Measurements from ENCODE around the gene ZNF512B. TPM values are rescaled to one million over a fixed set of nuclear protein-coding genes. Genes with fewer than 3 reads are reported as not detected.

Gene ZNF512B
- total RNA-seq, 1 experiment from 2014 or later: 16.8 TPM

GRCh38 chr20:63947638-63948456 is 21.9 kb downstream of the ZNF512B start:
- DNase-seq (ENCODE audit: low spot score): no peak

GRCh38 chr20:63946986-63947637 is 22.6 kb downstream of the ZNF512B start:
- DNase-seq (ENCODE audit: low spot score): no peak

- no peak for DNase-seq (ENCODE audit: low spot score)
These were observed 23.5 kb downstream of the ZNF512B start for GRCh38 chr20:63945921-63946920.

- DNase-seq (ENCODE audit: low spot score): no peak
These were observed 24.6 kb downstream of the ZNF512B start for GRCh38 chr20:63945031-63945658.

GRCh38 chr20:63944078-63944941 is 25.4 kb downstream of the ZNF512B start:
- DNase-seq (ENCODE audit: low spot score): no peak

- no peak for DNase-seq (ENCODE audit: low spot score)
These were observed 26.0 kb downstream of the ZNF512B start for GRCh38 chr20:63943808-63944077.

- no peak for DNase-seq (ENCODE audit: low spot score)
These were observed 26.5 kb downstream of the ZNF512B start for GRCh38 chr20:63942969-63943807.

GRCh38 chr20:63942250-63942951 is 27.3 kb downstream of the ZNF512B start:
- peak; percentile 13 for DNase-seq (ENCODE audit: low spot score)

- DNase-seq (ENCODE audit: low spot score): peak; percentile 53
These were observed 28.2 kb downstream of the ZNF512B start for GRCh38 chr20:63941282-63942081.

DNA sequence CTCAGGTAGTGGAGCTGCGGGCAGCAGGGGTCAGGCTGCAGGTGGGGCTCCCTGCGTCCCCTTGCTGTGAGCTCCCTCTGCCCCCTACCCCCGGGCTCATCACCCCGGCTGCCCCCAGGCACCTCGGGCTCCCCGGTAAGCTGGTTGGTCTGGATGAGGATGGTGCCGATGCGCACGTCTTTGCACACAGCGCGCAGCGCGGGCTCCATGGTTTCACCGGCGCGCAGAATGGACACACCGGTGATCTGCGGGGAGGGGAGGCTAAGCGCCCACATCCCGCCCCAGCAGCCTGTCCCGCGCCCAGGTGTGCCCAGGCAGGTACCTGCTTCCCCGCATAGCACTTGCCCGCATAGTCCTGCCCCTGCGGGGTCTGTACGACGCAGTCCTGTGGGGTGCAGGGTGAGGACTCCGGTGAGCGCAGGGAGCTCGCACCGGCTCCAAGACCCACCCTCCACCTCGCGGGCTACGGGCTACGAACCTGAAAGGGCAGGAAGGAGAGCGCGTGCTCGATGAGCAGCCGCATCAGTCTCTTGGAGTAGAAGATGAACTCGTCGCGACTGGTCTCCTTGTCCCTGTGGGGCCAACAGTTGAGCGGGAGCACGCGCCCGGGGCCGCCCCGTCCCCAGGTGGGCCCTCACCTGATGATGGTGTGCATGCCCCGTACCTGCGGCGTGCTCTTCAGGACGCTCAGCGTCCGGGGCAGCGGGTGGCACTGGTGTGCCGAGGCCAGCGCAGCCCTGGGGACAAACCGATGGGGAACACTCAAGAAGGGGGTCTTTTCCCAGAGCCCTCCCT is 29.1 kb downstream of the ZNF512B start:
- DNase-seq (ENCODE audit: low spot score): no peak

DNA sequence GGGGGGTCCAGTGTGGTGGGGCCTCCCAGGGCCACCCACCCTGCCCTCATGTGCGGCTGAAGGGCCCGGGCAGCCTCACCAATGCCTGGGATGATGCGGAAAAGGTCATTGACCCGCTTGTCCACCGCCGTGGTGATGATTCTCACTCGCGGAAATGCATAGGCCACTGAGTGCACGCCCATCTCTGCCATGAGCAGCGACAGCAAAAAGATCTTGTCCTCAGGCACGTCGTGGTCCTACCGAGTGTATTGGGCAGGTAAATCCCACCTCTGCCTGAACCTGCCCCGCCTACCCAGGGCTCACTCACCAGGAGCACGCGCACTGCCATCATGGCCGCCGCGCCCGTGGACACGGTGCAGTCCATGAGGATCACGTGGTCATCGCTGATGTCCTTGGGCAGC is 29.7 kb downstream of the ZNF512B start:
- DNase-seq (ENCODE audit: low spot score): no peak

GRCh38 chr20:63939061-63939935 is 30.4 kb downstream of the ZNF512B start:
- no peak for DNase-seq (ENCODE audit: low spot score)

GRCh38 chr20:63937596-63937995 is 32.1 kb downstream of the ZNF512B start:
- no peak for DNase-seq (ENCODE audit: low spot score)

GRCh38 chr20:63935447-63935846 is 34.3 kb downstream of the ZNF512B start:
- no peak for DNase-seq (ENCODE audit: low spot score)

- DNase-seq (ENCODE audit: low spot score): no peak
These were observed 35.3 kb downstream of the ZNF512B start for GRCh38 chr20:63934271-63935068.

- DNase-seq (ENCODE audit: low spot score): no peak
These were observed 36.1 kb downstream of the ZNF512B start for GRCh38 chr20:63933646-63934045.
